ENCODE data around the gene ANK2.

The ANK2 gene

GRCh38 chr4:113146876-113147358 lies 97.5 kb downstream of the ANK2 start:
- no peak overlapping the region for H3K27ac ChIP-seq
- TF ChIP-seq ZFX (IDR thresholded peaks at IDR 0.05) = no peak
- TF ChIP-seq CTCF (conservative IDR thresholded peaks at IDR 0.05) = no peak

DNA sequence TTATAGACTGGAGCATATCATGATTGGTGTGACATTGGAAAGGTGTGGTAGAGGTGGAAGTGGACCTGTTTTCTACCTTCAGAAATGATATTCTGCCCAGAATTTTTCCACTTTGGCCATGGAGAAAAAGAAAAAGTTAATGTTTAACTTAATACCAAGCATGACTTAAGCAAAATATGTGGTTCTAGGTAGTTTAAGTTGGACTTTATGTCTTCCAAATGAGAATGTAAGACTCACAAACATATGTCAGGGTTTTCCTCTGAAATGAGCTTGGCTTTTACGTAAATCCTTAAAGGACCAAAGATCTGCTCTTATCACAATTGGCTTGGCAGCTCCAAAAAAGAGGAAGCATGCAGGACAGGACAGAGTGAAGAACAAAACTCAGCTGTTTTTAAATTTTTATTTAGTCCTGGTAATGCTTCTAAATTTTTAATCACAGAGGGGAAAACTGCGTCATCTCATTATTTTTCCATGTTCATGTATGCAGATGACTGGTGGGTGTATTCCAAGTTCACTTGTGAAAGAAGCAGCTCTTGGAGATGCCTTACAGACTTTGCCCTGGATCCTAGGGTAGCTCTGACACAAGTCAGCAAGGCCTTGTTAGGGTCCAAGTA lies 98.2 kb downstream of the ANK2 start:
- H3K27ac ChIP-seq = no peak overlapping the region
- TF ChIP-seq ZFX (IDR thresholded peaks at IDR 0.05) (no peak), CTCF (conservative IDR thresholded peaks at IDR 0.05) (no peak)

- no peak for TF ChIP-seq ZFX (IDR thresholded peaks at IDR 0.05)
- TF ChIP-seq CTCF (conservative IDR thresholded peaks at IDR 0.05) = no peak
- H3K27ac ChIP-seq = no peak overlapping the region
These were observed 99.5 kb downstream of the ANK2 start for GRCh38 chr4:113148925-113149324.

DNA sequence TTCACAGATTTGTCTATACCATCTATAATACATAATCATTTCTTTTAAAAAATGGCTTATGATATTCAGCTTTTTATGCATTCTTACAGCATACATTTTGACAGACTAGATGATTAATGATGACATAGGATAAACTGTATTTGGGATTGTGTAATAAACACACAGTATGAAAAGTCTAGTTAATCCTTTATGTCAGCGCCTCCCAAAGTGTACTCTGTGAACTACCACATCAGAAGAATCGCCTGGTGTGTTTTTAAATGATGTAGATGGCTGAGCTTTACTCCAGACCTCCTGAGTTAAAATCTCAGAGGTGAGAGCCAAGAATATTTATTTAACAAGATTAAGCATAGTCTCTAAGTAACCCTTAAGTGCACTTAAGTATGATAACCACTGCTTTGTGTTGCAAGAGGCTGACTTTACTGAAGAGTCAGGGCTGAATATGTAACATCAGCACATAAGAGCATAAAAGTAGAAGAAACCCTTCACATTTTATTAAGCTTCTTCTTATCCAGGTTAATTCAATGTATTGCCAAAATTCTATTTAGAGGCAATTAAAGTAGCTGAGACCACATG lies 104.2 kb downstream of the ANK2 start:
- no peak overlapping the region for H3K27ac ChIP-seq
- TF ChIP-seq ZFX (IDR thresholded peaks at IDR 0.05) (no peak), CTCF (conservative IDR thresholded peaks at IDR 0.05) (no peak; the same call in 1 of the 2 replicates)

DNA sequence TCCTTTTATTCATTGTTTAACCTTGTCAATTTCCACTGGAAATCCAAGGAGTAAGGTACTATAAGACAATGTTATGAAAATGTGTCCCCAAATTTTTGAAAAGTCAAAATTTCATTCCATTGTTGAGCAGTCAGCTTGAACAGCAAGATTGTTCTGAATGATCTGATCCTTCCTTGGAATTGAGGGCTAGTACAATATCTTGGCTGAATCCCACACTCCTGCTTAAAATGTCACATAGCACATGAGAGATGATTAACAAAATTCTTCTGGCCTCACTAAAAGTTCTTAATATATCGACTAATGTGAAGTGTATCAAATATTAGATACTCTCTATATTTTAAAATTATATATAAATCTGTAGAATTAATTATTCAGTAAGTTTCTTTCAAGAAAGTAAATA lies 104.8 kb downstream of the ANK2 start:
- H3K27ac ChIP-seq = no peak overlapping the region
- TF ChIP-seq ZFX (IDR thresholded peaks at IDR 0.05) (no peak), CTCF (conservative IDR thresholded peaks at IDR 0.05) (no peak)

DNA sequence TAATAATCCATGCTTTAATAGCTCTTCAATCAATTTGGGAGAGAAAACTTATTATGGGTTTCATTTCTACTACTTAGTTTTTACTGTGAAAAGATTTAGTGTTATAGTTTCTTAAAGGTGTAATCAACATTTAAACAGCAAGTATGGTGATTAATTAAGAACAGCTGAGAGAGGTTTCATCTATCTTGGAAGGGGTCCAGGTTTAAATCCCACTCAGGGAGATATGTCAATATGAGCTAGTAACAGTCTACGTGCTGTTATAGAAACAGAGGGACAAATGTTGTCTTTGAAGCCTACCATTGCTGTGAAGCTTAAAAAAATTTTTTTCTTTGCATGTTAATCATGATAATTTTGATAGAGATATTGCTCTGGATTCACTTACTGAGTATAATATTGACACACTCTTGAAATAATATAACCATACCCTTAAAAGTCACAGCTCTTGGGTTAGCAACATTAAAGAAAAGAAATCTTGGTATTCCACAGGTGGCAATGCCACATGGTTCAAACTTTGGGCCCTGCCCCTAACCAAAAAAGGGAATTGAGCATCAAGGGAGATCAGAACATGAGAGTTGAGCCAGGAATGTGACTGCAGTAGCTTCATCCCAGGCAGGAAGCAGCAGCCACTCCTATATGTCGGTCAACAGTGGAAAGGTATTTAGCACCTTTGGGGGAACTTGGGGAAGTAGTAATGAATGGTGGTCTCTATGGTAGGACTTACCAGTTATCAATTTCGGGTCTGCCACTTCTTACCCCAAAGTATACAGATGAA lies 107.8 kb downstream of the ANK2 start:
- no peak overlapping the region for H3K27ac ChIP-seq
- TF ChIP-seq ZFX (IDR thresholded peaks at IDR 0.05) = no peak
- no peak for TF ChIP-seq CTCF (conservative IDR thresholded peaks at IDR 0.05)

DNA sequence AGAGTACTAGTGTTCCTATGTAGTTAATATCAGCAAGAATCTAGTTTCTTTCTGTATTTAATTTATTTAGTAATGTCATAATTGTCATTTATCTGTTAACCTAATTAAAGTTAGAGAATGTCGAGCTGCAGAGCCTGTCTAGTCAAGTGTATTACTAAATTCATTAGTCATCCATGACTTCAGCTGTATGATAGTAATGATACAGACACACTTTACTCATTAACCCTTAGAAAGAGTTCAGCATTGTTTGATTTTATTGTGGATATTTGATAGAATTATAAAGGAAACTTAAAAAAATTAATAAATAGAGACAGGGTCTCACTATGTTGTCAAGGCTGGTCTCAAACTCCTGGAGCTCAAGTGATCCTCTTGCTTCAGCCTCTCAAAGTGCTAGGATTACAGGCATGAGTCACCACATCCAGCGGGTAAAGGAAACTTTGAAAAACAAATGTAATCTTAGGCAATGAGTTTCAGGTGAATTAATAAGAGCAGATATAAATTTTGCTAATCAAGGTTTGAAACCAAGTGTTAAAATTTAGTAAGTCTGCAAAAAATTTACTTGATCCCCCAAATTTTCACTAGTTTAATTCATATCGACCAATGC lies 110.6 kb downstream of the ANK2 start:
- H3K27ac ChIP-seq = no peak overlapping the region
- TF ChIP-seq CTCF (conservative IDR thresholded peaks at IDR 0.05) (no peak), ZFX (IDR thresholded peaks at IDR 0.05) (no peak)
